Parathyroid adenoma (tissue), 2 donors: Measurements from ENCODE around the gene GLIS1.

Experiments
- H2AFZ ChIP-seq: fragments of 300-600 bp; sonication (generic); one replicate; pipeline ENCODE4 v1.7.0; 2017; ENCODE audit warnings: antibody characterized with exemption, mild to moderate bottlenecking
- H3K27ac ChIP-seq: fragments of 300-600 bp; sonication (generic); one replicate; pipeline ENCODE4 v1.7.0; 2017
- H3K27me3 ChIP-seq: fragments of 300-600 bp; sonication (generic); one replicate; pipeline ENCODE4 v1.7.0; 2017; ENCODE audit warnings: low read length; ENCODE audit not compliant: control insufficient read depth, insufficient read depth
- H3K36me3 ChIP-seq: fragments of 300-600 bp; sonication (generic); one replicate; pipeline ENCODE4 v1.7.0; 2017; ENCODE audit warnings: low read length; ENCODE audit not compliant: control insufficient read depth, insufficient read depth
- H3K4me1 ChIP-seq: fragments of 300-600 bp; sonication (generic); one replicate; pipeline ENCODE4 v1.7.0; 2017; ENCODE audit warnings: control low read depth
- H3K4me2 ChIP-seq: fragments of 300-600 bp; sonication (generic); one replicate; pipeline ENCODE4 v1.7.0; 2017; ENCODE audit warnings: low read length
- H3K4me3 ChIP-seq: fragments of 300-600 bp; sonication (generic); one replicate; pipeline ENCODE4 v1.7.0; 2017; ENCODE audit warnings: low read depth, low read length
- H3K79me2 ChIP-seq: fragments of 300-600 bp; sonication (generic); one replicate; pipeline ENCODE4 v1.7.0; 2017; ENCODE audit warnings: control low read depth
- H3K9ac ChIP-seq: fragments of 300-600 bp; sonication (generic); one replicate; pipeline ENCODE4 v1.7.0; 2017; ENCODE audit warnings: mild to moderate bottlenecking
- H3K9me3 ChIP-seq: fragments of 300-600 bp; sonication (generic); one replicate; pipeline ENCODE4 v1.7.0; 2017; ENCODE audit warnings: low read length; ENCODE audit not compliant: control insufficient read depth
- CTCF ChIP-seq: fragments of 300-600 bp; sonication (generic); IDR thresholded peaks from one replicate; pipeline ENCODE4 v1.7.0; 2017; ENCODE audit warnings: antibody characterized with exemption, mild to moderate bottlenecking
- donor health status: primary hyperparathyroidism.

The GLIS1 gene

GRCh38 chr1:53580009-53580400 is 159.0 kb downstream of the GLIS1 start:
- Histone ChIP-seq H3K79me2 (no peaks in the 10 kb centered on the region), H3K4me1 (no peaks in the 10 kb centered on the region), H3K36me3 (no peaks in the 10 kb centered on the region), H3K27ac (no peak overlapping the region), H3K9me3 (no peaks in the 10 kb centered on the region), H3K27me3 (no peaks in the 10 kb centered on the region), H2AFZ (no peak overlapping the region), H3K4me3 (no peak overlapping the region), H3K9ac (no peak overlapping the region), H3K4me2 (no peak overlapping the region)
- no peak for TF ChIP-seq CTCF

DNA sequence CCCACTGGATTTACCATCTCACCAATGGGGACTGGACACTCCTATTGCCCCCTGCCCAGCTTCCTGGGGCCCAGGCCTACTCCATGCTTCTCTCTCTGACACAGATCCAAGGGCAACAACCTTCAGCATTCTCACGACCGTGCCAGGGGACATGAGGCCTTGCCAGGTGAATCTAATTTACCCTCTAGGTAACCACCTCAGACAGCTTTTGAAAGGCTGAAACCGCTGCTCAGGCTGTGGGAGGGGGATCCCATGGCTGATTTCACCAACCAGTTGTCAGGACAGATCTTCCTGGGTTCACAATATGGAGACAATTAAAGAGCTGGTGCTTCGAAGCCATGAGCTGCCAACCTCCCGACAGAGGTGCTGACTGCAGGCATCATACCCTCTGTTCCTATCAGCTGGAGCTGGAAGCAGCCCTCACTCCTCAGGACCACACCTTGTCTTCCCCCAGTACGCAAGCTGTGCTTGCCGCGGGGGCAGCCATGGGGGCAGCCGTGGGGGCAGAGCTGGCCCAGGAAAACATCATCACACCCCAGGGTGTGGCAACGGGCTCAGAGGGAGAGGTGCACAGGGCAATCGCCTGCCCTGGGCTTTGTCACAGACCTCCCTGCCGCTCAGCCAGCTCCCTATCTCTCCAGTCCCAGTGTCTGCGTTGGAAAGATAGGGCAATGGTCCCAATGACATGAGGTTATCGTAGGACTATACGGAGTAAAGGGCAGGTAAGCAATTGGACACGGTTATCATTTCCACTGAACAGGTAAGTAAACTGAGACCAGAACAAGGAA is 159.5 kb downstream of the GLIS1 start:
- Histone ChIP-seq H3K4me1 (no peaks in the 10 kb centered on the region), H3K9me3 (no peaks in the 10 kb centered on the region), H3K79me2 (no peaks in the 10 kb centered on the region), H3K36me3 (no peaks in the 10 kb centered on the region), H3K4me3 (no peak overlapping the region), H3K9ac (no peak overlapping the region), H2AFZ (no peak overlapping the region), H3K27me3 (no peaks in the 10 kb centered on the region), H3K4me2 (no peak overlapping the region), H3K27ac (no peak overlapping the region)
- no peak for TF ChIP-seq CTCF

DNA sequence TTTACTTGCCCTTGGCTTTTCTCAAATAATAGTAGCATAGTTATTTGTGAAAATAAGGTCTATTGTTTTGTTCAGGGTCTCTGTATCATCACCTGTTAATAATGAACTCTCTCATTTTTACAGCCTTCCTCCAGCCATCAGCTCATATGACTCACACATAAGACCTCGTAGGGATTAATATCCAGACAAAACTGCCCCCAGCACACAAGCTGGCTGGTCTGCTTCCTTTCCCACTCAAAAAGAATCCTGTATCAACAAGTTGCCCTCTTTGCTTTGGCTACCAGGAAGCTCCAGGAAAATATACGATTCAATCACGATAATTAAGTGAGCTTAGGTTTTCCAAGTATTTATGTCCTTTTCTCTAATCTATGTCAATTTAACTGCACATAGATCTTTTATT is 160.6 kb downstream of the GLIS1 start:
- Histone ChIP-seq H3K4me1 (no peaks in the 10 kb centered on the region), H3K9me3 (no peaks in the 10 kb centered on the region), H3K27me3 (no peaks in the 10 kb centered on the region), H3K36me3 (no peaks in the 10 kb centered on the region), H3K9ac (no peak overlapping the region), H3K4me2 (no peak overlapping the region), H3K27ac (no peak overlapping the region), H3K4me3 (no peak overlapping the region), H3K79me2 (no peaks in the 10 kb centered on the region), H2AFZ (no peak overlapping the region)
- TF ChIP-seq CTCF = no peak

GRCh38 chr1:53577761-53578100 is 161.2 kb downstream of the GLIS1 start:
- Histone ChIP-seq H3K27ac (no peak overlapping the region), H3K79me2 (no peaks in the 10 kb centered on the region), H2AFZ (no peak overlapping the region), H3K4me2 (no peak overlapping the region), H3K4me1 (no peaks in the 10 kb centered on the region), H3K36me3 (no peaks in the 10 kb centered on the region), H3K9ac (no peak overlapping the region), H3K4me3 (no peak overlapping the region), H3K9me3 (no peaks in the 10 kb centered on the region), H3K27me3 (no peaks in the 10 kb centered on the region)
- TF ChIP-seq CTCF = no peak
